K562 (cell line): ENCODE results near the gene MAPT. TPM values are rescaled to one million over a fixed set of nuclear protein-coding genes. Genes with fewer than 3 reads are reported as not detected.

Source experiments
- ARID3A ChIP-seq: IDR thresholded peaks from 2 replicates; pipeline ENCODE4 v1.6.1; 2012; ENCODE audit warnings: low read depth, low read length, improper control_type of control experiment, borderline replicate concordance
- CHAMP1 ChIP-seq: fragments of 450-650 bp; IDR thresholded peaks from 2 replicates; pipeline ENCODE4 v1.6.1; 2016; ENCODE audit warnings: mild to moderate bottlenecking
- HBP1 ChIP-seq: fragments of 450-650 bp; formaldehyde crosslinking; IDR thresholded peaks from 2 replicates; pipeline ENCODE4 v1.4.0; 2022; ENCODE audit warnings: missing genetic modification characterization
- HMGN3 ChIP-seq: IDR thresholded peaks from 2 replicates; pipeline ENCODE4 v1.6.1; 2011; ENCODE audit warnings: borderline replicate concordance, low read depth, mild to moderate bottlenecking, mixed read lengths, low read length; ENCODE audit not compliant: insufficient read length; ENCODE audit errors: extremely low read depth
- KLF1 ChIP-seq: fragments of 450-650 bp; IDR thresholded peaks from 2 replicates; pipeline ENCODE4 v1.6.1; 2016; ENCODE audit warnings: missing genetic modification characterization, missing compliant biosample characterization
- PML ChIP-seq: IDR thresholded peaks from 2 replicates; pipeline ENCODE4 v1.6.1; 2012; ENCODE audit warnings: low read length, inconsistent platforms
- POLR2B ChIP-seq: fragments of 450-650 bp; IDR thresholded peaks from 2 replicates; pipeline ENCODE4 v1.6.1; 2018; ENCODE audit warnings: low read depth; ENCODE audit not compliant: partially characterized antibody
- RUNX1 ChIP-seq: sonication (generic); IDR thresholded peaks from 2 replicates; pipeline ENCODE4 v1.6.1; 2016; ENCODE audit warnings: antibody characterized with exemption, low read depth
- SMAD2 ChIP-seq: fragments of 150-350 bp; IDR thresholded peaks from 2 replicates; pipeline ENCODE4 v1.6.1; 2014; ENCODE audit warnings: low read depth, mild to moderate bottlenecking, low read length
- TBP ChIP-seq: optimal IDR thresholded peaks from 2 replicates; pipeline ENCODE3; 2011; ENCODE audit warnings: low read depth, low read length, improper control_type of control experiment
- ZNF143 ChIP-seq: sonication (generic); formaldehyde crosslinking; IDR thresholded peaks from 2 replicates; pipeline ENCODE4 v1.9.0; 2022; ENCODE audit warnings: mild to moderate bottlenecking, missing genetic modification reagents
- ZNF280A ChIP-seq: fragments of 450-650 bp; IDR thresholded peaks from 2 replicates; pipeline ENCODE4 v1.6.1; 2018; ENCODE audit warnings: mild to moderate bottlenecking, low read depth; ENCODE audit not compliant: partially characterized antibody
- polyA plus RNA-seq, 8 experiments: library from polyadenylated mRNA; depleted of rRNA in 4 of 8; stranded (reverse) in 5 of 8; unstranded in 3 of 8; fragments of >200 nt; fragmentation: Nextera tagmentation in 2 of 8; fragmentation: Illumina TruSeq in 1 of 8; extraction: Ambion mirVana in 2 of 8; extraction: Trizol in 1 of 8; gene quantifications; 2 replicates each; pipeline versions ENCODE4 v1.2.1 to v1.2.3, GENCODE V29; 2011 to 2014; ENCODE audit warnings: inconsistent platforms in 1 of 8, missing spikeins in 1 of 8
- total RNA-seq, 7 experiments: library from RNA; depleted of rRNA in 6 of 7; stranded (reverse); fragments of >200 nt in 6 of 7; fragmentation: Illumina TruSeq in 2 of 7; extraction: Trizol in 2 of 7; gene quantifications; 2 replicates each; pipeline versions ENCODE4 v1.2.1 to v1.2.3, GENCODE V29; 2011 to 2021; ENCODE audit warnings: low replicate concordance in 1 of 7

The MAPT gene
- total and polyA plus RNA-seq, 9 of the 15 experiments (the other 6 are each of a cell fraction or from before 2014, with no cell fraction given): 0.04 to 1.1 (median 0.36) TPM

GRCh38 chr17:45948881-45949624 lies 54.7 kb downstream of the MAPT start (continued):
- no peak for TF ChIP-seq CHAMP1
- no peak for TF ChIP-seq PML
- no peak for TF ChIP-seq HBP1 (CRISPR knock-in tag)
- no peak for TF ChIP-seq KLF1 (tag)
- TF ChIP-seq ARID3A: no peak
- TF ChIP-seq SMAD2: no peak
- TF ChIP-seq HMGN3: peak; percentile 69
- no peak for TF ChIP-seq RUNX1
- no peak for TF ChIP-seq POLR2B
- no peak for TF ChIP-seq ZNF280A
- no peak for TF ChIP-seq ZNF143 (CRISPR knock-in tag)
- no peak for TF ChIP-seq TBP
